ENCODE data around the gene KCNMA1.

Gene KCNMA1

GRCh38 chr10:77097625-77098024, 540.0 kb downstream of the KCNMA1 start:
- Histone ChIP-seq H3K79me2 (ENCODE audit: insufficient read depth, low read length) (no peaks in the 10 kb centered on the region), H3K9me3 (ENCODE audit: insufficient read depth, low read length) (no peaks in the 10 kb centered on the region), H3K36me3 (ENCODE audit: low read length) (no peaks in the 10 kb centered on the region), H3K4me2 (ENCODE audit: low read depth, low read length, poor library complexity, severe bottlenecking) (no peak overlapping the region), H3K27ac (ENCODE audit: low read depth, low read length) (no peak overlapping the region), H3K9me2 (replicated peaks; ENCODE audit: insufficient read depth, low read length) (no peaks in the 10 kb centered on the region), H3K27me3 (ENCODE audit: low read length) (no peaks in the 10 kb centered on the region), H3K9ac (ENCODE audit: low read length) (no peak overlapping the region), H3F3A (ENCODE audit: insufficient read depth) (no peaks in the 10 kb centered on the region), H2AFZ (ENCODE audit: low read depth, low read length, severe bottlenecking) (no peak overlapping the region), H4K20me1 (ENCODE audit: low read depth, low read length) (no peaks in the 10 kb centered on the region), H3K4me3 (ENCODE audit: insufficient read depth, low read length, poor library complexity, severe bottlenecking) (no peak overlapping the region)
- no peak for TF ChIP-seq CTCF (IDR thresholded peaks at IDR 0.05; ENCODE audit: insufficient read depth, low read length, poor library complexity, severe bottlenecking)
- TF ChIP-seq EZH2phosphoT487 (conservative IDR thresholded peaks at IDR 0.05; ENCODE audit: low read length) = no peak

DNA sequence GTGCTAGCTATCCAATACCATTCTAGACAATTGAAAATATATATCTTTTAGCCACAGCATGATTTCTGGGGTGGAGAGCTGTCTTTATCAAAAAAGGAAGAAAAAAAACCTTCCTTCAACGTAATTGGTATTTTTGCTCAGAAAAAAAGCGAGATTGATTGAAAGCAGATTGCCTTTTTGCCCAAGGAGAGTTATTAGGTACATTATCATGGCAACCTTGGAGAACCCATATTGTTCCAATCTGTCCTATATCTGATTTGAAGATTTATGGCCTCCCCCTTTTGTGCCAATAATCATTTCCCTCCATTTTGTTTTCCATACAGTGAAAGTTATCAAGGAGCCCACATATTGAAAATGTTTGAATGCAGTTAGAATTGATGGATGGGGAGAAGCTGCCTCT, 544.5 kb downstream of the KCNMA1 start:
- no peak overlapping the region for H3K9ac ChIP-seq (ENCODE audit: low read length)
- no peak overlapping the region for H2AFZ ChIP-seq (ENCODE audit: low read depth, low read length, severe bottlenecking)
- TF ChIP-seq CTCF (IDR thresholded peaks at IDR 0.05; ENCODE audit: insufficient read depth, low read length, poor library complexity, severe bottlenecking) = no peak
- no peak for TF ChIP-seq EZH2phosphoT487 (conservative IDR thresholded peaks at IDR 0.05; ENCODE audit: low read length)
- no peaks in the 10 kb centered on the region for H3K9me2 ChIP-seq (replicated peaks; ENCODE audit: insufficient read depth, low read length)
- H3K27me3 ChIP-seq (ENCODE audit: low read length) = no peaks in the 10 kb centered on the region
- H3K4me3 ChIP-seq (ENCODE audit: insufficient read depth, low read length, poor library complexity, severe bottlenecking) = no peak overlapping the region
- H3K36me3 ChIP-seq (ENCODE audit: low read length) = no peaks in the 10 kb centered on the region
- H3F3A ChIP-seq (ENCODE audit: insufficient read depth) = no peaks in the 10 kb centered on the region
- H3K9me3 ChIP-seq (ENCODE audit: insufficient read depth, low read length) = no peaks in the 10 kb centered on the region
- H3K4me2 ChIP-seq (ENCODE audit: low read depth, low read length, poor library complexity, severe bottlenecking) = no peak overlapping the region
- no peaks in the 10 kb centered on the region for H3K79me2 ChIP-seq (ENCODE audit: insufficient read depth, low read length)
- H3K27ac ChIP-seq (ENCODE audit: low read depth, low read length) = no peak overlapping the region
- no peaks in the 10 kb centered on the region for H4K20me1 ChIP-seq (ENCODE audit: low read depth, low read length)

DNA sequence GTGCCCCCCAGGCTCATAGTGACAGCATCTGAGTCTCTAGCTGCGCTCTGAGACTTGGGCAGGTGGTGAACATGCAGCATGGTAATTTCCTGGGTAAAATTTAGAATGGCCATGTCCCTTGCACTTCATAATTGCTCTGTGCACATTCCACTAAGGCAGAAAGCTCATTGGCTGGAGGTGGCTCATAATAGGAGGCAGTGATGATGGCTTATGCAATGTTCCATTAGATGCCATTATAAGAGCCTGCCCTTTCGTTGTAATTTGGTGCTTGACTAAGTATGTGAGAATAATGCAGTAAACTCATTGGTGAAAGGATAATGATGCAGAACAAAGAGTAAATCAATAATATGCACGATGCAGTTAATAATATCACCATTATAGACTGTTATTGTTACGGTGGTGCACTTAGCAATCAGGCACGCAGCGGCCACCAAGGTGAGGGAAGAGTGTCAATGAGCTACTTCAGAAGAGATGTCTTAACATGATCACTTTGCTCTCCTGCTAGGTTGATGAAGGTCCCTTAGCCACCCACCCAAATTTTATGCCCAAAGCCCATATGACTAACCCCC, 545.9 kb downstream of the KCNMA1 start:
- Histone ChIP-seq H3K36me3 (ENCODE audit: low read length) (no peaks in the 10 kb centered on the region), H3K27ac (ENCODE audit: low read depth, low read length) (no peak overlapping the region), H3K9me3 (ENCODE audit: insufficient read depth, low read length) (no peaks in the 10 kb centered on the region), H3F3A (ENCODE audit: insufficient read depth) (no peaks in the 10 kb centered on the region), H3K79me2 (ENCODE audit: insufficient read depth, low read length) (no peaks in the 10 kb centered on the region), H3K4me3 (ENCODE audit: insufficient read depth, low read length, poor library complexity, severe bottlenecking) (no peak overlapping the region), H4K20me1 (ENCODE audit: low read depth, low read length) (no peaks in the 10 kb centered on the region), H3K27me3 (ENCODE audit: low read length) (no peaks in the 10 kb centered on the region), H3K9ac (ENCODE audit: low read length) (no peak overlapping the region), H2AFZ (ENCODE audit: low read depth, low read length, severe bottlenecking) (no peak overlapping the region), H3K4me2 (ENCODE audit: low read depth, low read length, poor library complexity, severe bottlenecking) (no peak overlapping the region), H3K9me2 (replicated peaks; ENCODE audit: insufficient read depth, low read length) (no peaks in the 10 kb centered on the region)
- TF ChIP-seq EZH2phosphoT487 (conservative IDR thresholded peaks at IDR 0.05; ENCODE audit: low read length) (no peak), CTCF (IDR thresholded peaks at IDR 0.05; ENCODE audit: insufficient read depth, low read length, poor library complexity, severe bottlenecking) (no peak)

All from SU-DHL-6 (cell line).